CD4-positive, alpha-beta T cell treated with Interleukin-2 at 100 ng/mL for 4 hours (primary cell): ENCODE measurements around the gene XPO4.
"Not testable (repeated sequence)": the region's sequence is repeated elsewhere in the genome, so short reads cannot be mapped to it uniquely, and the experiment has no call there.

Experiments
- DNase-seq: peaks from one replicate; pipeline ENCODE4 v3.0.0-alpha.2; 2020; ENCODE audit warnings: low spot score

The XPO4 gene

DNA sequence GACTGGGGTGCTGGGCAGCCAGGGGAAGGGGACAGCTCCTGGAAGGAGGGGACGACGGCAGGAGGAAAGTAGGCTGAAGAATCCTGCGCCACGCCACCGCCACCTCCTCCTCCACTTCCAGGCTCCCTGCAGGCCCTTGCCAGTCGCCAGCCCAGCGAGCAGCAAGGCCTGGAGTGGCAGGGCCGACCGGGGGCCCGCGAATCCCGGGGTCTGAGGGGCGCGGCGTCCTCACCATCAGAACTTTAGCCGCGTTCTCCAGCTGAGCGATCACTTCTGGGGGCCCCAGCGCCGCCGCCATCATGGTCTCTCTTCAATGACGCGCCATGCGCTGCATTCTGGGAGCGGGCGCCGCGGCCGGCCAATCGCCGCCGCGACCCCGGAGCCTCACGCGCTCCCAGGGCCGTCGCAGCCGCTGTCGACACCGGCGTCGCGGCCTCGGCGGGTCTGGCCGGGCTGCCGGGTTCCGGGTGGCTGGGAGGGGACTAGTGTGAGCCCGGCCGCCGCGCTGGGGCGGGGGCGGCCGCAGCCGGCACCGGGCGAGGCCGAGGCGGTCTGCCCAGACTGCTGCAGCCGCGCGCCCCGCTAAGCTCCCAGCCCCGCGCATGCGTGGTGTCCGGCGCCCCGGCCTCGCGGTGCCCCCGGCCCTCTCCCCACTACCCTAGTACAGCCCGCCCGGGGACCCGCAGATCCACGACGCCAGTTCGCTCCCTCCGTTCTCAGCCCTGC lies at the start of gene XPO4:
TSS of gene XPO4 (minus strand) at position 309 of the 726 bp plus-strand sequence. CDS start at position 301, 8 bp downstream.
- peak; percentile 78 for DNase-seq

- DNase-seq, result not testable (repeated sequence)
Observed at GRCh38 chr13:20948001-20948400, 45.5 kb upstream of the XPO4 start.

DNA sequence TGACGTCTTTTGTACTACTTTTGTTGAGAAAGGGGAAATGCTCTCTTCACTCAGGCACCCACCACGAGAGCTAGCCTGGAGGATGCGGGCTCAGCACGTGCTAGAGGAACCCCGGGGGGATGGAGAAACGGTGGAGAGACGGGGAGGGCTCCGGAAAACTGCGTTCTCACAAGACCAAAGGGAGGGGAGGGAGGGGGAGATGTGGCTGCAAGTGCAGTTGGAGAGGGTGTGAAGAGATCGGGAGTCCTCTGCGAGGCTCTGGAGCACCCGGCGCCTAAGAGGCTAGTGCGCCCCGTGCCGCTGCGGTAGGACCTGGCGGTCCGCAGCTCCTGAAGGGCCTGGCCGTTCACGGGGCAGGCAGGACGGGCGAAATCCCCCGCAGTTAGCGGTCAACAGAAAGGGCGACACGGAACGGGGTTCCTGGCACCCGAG lies 43.4 kb upstream of the XPO4 start:
- no peak for DNase-seq

- no peak for DNase-seq
Observed at GRCh38 chr13:20942938-20943559, 40.5 kb upstream of the XPO4 start.

- not testable (repeated sequence) for DNase-seq
Observed at GRCh38 chr13:20940511-20940910, 38.0 kb upstream of the XPO4 start.

- DNase-seq, result no peak
Observed at GRCh38 chr13:20940083-20940482, 37.5 kb upstream of the XPO4 start.

GRCh38 chr13:20939662-20940061 lies 37.1 kb upstream of the XPO4 start:
- DNase-seq, result no peak

GRCh38 chr13:20938302-20938701 lies 35.8 kb upstream of the XPO4 start:
- DNase-seq, result no peak

GRCh38 chr13:20927596-20928257 lies 25.2 kb upstream of the XPO4 start:
- DNase-seq, result no peak

GRCh38 chr13:20925395-20925790 lies 22.8 kb upstream of the XPO4 start:
- not testable (repeated sequence) for DNase-seq

DNA sequence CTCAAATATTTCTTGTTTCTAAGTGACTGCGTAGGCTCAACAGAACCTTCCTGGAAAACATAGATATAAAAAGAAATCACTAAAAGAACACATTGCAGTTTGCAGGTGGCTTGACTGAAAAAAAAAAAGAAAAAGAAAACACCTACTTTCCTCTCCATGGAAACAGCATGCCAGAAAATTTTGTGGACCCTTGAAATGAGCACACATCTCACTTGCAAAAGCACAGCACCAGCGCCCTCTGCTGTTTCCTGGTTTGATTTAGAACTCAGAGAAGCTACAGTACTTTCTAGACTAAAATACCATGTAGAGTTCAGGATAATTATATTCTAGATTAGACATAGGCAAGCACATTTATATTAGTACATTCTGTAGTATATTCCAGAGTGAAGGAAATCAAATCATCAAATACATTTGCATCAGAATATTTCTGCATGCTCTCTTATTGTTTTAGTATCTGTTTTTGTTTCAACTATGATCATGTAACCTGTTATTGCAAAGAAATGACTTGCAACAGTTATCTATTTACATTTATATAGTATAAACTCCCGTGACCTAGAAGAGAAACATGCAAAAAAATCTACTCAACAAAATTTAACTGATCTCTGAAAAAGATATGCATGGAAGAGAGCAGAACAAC lies 22.3 kb upstream of the XPO4 start:
- DNase-seq, result peak; percentile 69

DNA sequence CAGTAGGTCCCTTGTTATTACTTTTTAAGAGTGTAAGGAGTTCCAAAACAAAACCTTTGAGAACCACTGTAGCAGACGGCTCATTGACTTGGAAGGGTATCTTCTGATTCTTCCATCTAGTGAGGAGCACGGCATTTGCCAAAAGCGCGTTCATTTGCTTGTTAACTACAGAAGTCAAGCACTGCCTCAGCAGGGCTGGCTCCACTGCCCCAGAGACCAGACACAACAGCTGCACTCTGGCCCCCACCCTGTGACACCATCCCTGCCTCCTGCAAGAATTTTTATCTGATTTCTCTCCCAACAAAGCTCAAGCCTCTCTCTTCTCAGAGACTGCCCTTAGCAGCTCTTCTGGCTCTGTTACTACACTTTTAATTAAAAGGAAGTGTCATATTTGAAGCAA lies 20.7 kb upstream of the XPO4 start:
- no peak for DNase-seq

GRCh38 chr13:20921572-20921971 lies 19.0 kb upstream of the XPO4 start:
- no peak for DNase-seq

GRCh38 chr13:20915676-20916075 lies 13.1 kb upstream of the XPO4 start:
- DNase-seq, result not testable (repeated sequence)

- DNase-seq, result no peak
Observed at GRCh38 chr13:20911037-20911436, 8.5 kb upstream of the XPO4 start.

- no peak for DNase-seq
Observed at GRCh38 chr13:20908714-20909497, 6.4 kb upstream of the XPO4 start.

DNA sequence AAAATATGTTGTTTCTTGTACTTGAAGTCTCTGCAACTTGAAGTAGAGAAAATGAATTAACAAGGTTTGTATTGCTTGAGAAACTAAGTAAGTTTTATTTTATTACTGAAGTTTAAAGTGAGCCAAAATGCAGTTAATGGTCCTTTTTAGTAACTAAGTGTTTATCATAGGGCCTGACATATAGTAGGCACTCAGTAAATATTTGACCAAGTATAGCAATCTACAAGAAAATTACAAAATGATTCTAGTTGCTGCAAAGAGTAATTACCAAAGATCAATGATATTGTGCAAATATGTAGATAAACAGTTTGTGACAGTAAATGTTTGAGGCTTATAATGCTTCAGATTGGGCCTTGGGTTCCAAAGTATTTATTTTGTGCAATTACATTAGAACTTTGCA lies 2.4 kb upstream of the XPO4 start:
- DNase-seq, result no peak

DNA sequence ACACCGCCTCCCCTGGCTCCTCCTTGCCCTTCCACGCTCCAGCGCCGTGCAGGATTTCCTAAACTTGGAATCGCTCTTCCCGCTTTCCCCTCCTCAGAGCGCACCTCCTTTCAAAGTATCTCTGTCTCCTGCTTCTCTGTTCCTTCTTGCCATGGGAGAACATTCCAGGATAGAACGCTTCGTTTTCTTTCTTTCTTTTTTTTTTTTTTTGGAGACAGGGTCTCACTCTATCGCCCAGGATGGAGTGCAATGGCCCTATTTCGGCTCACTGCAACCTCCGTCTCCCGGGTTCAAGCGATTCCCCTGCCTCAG lies 574 bp upstream of the XPO4 start:
- DNase-seq, result no peak

- peak; percentile 3 for DNase-seq
Observed at GRCh38 chr13:20901668-20902437, 693 bp downstream of the XPO4 start.

DNA sequence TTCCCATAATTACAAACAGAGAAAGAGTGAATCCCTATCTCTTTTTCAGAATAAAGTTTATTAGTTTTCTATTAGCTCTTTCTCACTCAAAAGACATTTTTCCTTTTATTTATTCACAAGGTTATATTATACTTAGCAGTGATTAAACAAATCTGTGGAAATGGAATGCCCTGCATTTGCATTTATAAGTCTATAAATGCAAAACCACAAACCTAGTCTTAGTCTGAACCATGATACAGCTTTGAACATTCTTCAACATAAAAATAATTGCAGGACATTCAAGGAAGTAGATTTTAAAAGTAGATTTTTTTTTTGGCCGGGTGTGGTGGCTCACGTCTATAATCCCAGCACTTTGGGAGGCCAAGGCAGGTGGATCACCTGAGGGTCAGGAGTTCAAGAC lies 8.3 kb downstream of the XPO4 start:
- DNase-seq, result no peak

DNA sequence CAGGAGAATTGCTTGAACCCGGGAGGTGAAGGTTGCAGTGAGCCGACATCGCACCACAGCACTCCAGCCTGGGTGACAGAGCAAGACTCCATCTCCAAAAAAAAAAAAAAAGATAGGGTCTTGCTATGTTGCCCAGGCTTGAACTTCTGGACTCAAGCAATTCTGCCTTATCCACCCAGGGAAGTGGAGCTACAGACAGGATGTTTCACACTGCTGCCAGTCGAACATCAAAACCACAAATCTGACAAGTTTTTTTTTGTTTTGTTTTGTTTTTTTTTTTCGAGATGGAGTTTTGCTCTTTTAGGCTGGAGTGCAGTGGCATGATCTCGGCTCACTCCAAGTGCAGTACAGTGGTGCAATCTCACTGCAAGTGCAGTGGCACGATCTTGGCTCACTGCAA lies 10.8 kb downstream of the XPO4 start:
- DNase-seq, result peak; percentile 10
